ENCODE measurements around the gene DHRS7B. TPM values are rescaled to one million over a fixed set of nuclear protein-coding genes. Genes with fewer than 3 reads are reported as not detected.
A peak's percentile ranks its signal among the peaks of the same experiment; 100 is the strongest.
"Not testable (repeated sequence)": the region's sequence is repeated elsewhere in the genome, so short reads cannot be mapped to it uniquely, and the experiment has no call there.

DHRS7B gene
- total RNA-seq, 1 donor from 2014 or later, result 19.1 TPM

DNA sequence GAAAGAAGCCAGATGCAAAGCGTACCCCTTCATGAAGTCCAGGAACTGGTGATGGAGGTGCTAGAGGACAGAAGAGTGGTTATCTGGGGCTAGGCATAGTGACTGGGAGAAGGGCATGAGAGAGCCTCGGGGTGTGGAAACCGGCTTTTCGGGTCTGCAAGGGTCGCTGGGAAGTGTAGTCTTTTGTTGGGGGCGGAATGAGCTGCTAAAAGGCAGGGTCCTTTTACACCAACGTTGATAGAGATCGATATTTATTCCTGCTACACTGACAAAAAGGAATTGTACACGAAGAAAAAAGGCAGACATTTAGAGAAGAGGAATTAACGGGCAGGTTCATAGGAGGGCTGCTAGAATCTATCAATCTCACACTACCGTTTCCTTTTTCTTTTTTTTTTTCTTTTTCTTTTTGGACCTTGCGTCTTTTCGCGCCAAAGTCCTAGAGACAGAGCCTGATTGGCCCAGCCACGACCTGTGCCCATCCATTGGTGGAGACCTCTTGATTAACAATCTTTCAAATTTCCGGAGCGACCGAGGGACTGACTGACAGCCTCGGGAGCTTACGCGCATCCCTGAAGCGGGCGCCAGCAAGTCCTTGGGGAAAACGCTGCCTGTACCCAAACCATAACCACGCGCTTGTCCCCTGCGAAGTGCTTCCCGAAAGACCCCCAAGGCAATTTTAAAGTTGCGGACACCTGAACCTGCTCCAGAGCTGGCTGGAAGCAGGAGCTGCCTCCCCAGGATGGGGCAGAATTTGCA lies 27.7 kb upstream of the DHRS7B start:
- peak overlapping the region; percentile 59 for H3K4me3 ChIP-seq (ENCODE audit: low read depth, low read length)
- DNase-seq (ENCODE audit: low read depth), result peak; percentile 38
- TF ChIP-seq, protein P1, sequence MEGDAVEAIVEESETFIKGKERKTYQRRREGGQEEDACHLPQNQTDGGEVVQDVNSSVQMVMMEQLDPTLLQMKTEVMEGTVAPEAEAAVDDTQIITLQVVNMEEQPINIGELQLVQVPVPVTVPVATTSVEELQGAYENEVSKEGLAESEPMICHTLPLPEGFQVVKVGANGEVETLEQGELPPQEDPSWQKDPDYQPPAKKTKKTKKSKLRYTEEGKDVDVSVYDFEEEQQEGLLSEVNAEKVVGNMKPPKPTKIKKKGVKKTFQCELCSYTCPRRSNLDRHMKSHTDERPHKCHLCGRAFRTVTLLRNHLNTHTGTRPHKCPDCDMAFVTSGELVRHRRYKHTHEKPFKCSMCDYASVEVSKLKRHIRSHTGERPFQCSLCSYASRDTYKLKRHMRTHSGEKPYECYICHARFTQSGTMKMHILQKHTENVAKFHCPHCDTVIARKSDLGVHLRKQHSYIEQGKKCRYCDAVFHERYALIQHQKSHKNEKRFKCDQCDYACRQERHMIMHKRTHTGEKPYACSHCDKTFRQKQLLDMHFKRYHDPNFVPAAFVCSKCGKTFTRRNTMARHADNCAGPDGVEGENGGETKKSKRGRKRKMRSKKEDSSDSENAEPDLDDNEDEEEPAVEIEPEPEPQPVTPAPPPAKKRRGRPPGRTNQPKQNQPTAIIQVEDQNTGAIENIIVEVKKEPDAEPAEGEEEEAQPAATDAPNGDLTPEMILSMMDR (conservative IDR thresholded peaks at IDR 0.05; ENCODE audit: low read depth, low read length), result no peak

DNA sequence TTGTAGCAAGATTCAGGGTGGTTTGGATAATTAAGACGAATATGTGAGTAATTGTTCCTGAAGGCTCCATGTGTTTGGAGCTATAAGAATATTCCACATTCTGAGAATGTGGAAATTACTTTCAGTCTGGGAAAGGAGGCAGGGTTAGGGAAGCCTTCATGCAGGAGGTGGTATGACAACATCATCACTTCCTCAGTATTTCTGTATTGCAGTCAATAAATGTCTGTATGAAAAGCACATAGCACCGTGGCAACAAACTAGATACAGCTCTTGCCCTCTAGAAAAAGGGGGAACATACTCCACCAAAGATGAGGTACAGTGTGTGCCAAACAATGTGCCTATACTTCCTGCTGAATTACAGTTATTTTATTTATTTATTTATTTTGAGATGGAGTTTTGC lies 26.1 kb upstream of the DHRS7B start:
- H3K4me3 ChIP-seq (ENCODE audit: low read depth, low read length), result no peak overlapping the region
- TF ChIP-seq, protein P1 (conservative IDR thresholded peaks at IDR 0.05; ENCODE audit: low read depth, low read length), result no peak
- DNase-seq (ENCODE audit: low read depth), result no peak

DNA sequence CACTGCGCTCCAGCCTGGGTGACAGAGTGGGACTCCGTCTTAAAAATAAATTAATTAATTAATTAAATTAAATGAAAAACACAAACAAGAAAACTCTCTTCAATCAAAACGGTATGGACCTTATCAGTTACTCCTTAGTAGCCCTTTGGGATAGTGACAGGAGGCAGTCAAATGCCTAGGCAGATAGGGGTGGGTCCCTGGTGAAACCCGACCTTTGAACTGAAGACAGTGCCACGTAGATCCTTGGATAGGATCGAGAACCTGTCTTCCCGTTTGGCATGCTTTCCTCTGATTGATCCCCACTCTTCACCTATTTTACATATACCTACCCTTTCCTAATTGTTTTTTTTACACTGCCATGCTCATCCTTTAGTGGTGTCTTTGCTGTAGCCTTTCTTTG lies 22.2 kb upstream of the DHRS7B start:
- H3K4me3 ChIP-seq (ENCODE audit: low read depth, low read length), result no peak overlapping the region
- no peak for DNase-seq (ENCODE audit: low read depth)
- TF ChIP-seq, protein P1 (conservative IDR thresholded peaks at IDR 0.05; ENCODE audit: low read depth, low read length), result no peak

DNA sequence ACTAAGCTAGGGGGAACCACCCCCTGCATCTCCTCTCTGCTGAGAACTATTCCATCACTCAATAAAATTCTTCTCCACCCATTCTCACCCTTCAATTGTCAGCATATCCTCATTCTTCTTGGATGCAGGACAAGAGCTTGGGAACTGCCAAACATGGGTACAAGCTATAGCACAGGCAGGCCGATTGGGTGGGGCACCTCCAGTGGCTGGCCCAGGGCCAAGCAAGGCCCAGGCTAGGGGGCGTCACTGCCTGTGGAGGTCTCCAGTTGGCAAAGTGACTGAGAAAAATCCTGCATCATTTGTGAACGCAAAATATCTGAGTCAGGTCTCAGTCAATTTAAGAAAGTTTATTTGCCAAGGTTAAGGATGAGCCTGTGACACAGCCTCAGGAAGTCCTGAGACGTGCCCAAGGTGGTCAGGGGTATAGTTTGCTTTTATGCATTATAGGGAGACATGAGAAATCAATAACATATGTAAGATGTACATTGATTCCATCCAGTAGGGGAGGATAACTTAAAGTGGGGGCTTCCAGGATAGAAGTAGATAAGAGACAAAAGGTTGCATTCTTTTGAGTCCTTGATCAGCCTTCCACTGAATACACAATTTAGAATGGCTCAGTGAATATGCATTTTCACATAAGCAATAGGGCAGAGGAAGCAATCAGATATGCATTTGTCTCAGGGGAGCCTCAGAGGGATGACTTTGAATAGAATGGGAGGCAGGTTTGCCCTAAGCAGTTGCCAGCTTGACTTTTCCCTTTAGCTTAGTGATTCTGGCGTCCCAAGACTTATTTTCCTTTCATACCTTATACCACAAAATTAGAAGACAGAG lies 21.5 kb upstream of the DHRS7B start:
- TF ChIP-seq, protein P1 (conservative IDR thresholded peaks at IDR 0.05; ENCODE audit: low read depth, low read length), result no peak
- H3K4me3 ChIP-seq (ENCODE audit: low read depth, low read length), result no peak overlapping the region
- DNase-seq (ENCODE audit: low read depth), result no peak

DNA sequence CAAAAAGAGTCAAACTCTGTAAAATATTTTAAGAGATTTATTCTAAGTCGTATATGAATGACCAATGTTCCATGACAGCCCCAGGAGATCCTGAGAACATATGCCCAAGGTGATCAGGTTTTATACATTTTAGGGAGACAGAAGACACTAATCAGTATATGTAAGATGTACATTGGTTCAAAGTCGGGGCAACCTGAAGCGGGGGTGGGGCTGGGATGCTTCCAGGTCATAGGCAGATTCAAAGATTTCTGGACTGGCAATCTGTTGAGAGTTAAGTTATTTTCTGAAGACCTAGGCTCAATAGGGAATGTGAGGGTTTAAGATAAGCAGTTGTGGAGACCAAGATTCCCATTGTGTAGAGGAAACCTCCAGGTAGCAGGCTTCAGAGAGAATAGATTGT lies 20.4 kb upstream of the DHRS7B start:
- no peak overlapping the region for H3K4me3 ChIP-seq (ENCODE audit: low read depth, low read length)
- TF ChIP-seq, protein P1 (conservative IDR thresholded peaks at IDR 0.05; ENCODE audit: low read depth, low read length), result no peak
- no peak for DNase-seq (ENCODE audit: low read depth)

DNA sequence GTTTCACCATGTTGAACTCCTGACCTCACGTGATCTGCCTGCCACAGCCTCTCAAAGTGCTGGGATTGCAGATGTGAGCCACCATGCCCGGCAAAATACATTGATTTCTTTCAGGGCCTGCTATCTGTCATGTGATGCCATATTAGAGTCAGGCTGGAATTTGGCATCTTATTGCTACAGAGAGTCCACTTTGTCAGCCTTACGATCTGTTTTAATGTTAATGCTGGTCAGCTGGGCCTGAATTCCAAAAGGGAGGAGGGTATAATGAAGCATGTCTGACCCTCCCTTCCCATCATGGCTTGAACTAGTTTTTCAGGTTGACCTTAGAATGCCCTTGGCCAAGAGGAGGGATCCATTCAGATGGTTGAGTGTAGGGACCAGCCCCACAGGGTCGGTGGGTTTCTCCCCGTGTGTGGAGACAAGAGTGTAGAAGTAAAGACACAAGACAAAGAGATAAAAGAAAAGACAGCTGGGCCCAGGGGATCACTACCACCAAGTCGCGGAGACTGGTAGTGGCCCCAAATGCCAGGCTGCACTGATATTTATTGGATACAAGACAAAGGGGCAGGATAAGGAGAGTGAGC lies 19.6 kb upstream of the DHRS7B start:
- DNase-seq (ENCODE audit: low read depth), result not testable (repeated sequence)

DNA sequence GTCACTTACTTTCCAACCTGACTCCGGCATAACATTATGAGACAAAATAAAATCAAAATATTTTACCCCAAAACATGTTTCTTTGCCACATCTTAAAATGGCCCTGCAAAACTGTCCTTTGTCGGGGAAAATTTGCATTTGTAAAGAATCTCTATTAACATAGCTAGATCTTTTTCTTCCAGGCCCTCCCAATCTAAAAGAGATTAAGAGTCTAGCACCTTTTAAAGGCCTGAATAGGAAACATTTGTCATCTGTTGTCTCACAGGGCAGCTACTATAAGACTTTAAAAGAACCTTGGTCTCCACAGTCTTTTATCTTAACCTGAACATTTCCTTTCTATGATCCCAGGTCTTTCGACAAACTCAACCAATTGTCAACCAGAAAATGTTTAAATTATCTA lies 18.1 kb upstream of the DHRS7B start:
- DNase-seq (ENCODE audit: low read depth), result no peak
- TF ChIP-seq, protein P1 (conservative IDR thresholded peaks at IDR 0.05; ENCODE audit: low read depth, low read length), result no peak
- no peak overlapping the region for H3K4me3 ChIP-seq (ENCODE audit: low read depth, low read length)

More for the DNA sequence above, 19.6 kb upstream of the DHRS7B start:
- H3K4me3 ChIP-seq (ENCODE audit: low read depth, low read length), result not testable (repeated sequence)
